ENCODE measurements around the gene MOB1A.

- TF ChIP-seq CTCF (conservative IDR thresholded peaks at IDR 0.05; ENCODE audit: low read length): no peak
- no peak for TF ChIP-seq EZH2phosphoT487 (IDR thresholded peaks at IDR 0.05; ENCODE audit: borderline replicate concordance, low read depth, low read length)
Observed at GRCh38 chr2:74223941-74224770, 45.5 kb upstream of the MOB1A start.

Measured in OCI-LY7 (cell line).